ENCODE results near the gene INO80C.

Gene INO80C

GRCh38 chr18:35513181-35513936, 15.6 kb upstream of the INO80C start:
- DNase-seq (ENCODE audit: low spot score) = peak; percentile 18

DNA sequence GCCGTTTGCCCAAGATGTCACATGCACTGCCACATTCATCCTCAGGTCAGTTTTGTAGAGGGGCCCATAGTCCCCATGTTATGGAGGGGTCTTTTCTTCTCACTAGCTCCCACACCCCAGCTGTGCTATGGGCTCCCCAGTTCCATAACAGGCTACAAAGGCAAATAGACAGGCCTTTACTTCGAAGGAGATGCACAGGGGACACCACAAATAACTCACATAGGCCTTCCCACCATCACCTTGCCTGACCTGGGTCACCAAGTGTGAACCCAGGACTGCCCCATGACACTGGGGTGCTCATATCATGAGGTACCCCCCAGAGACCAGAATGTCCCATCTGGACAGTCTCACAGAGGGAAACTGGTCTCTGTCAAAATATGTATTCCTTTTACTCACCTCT, 15.0 kb upstream of the INO80C start:
- DNase-seq (ENCODE audit: low spot score) = no peak

DNA sequence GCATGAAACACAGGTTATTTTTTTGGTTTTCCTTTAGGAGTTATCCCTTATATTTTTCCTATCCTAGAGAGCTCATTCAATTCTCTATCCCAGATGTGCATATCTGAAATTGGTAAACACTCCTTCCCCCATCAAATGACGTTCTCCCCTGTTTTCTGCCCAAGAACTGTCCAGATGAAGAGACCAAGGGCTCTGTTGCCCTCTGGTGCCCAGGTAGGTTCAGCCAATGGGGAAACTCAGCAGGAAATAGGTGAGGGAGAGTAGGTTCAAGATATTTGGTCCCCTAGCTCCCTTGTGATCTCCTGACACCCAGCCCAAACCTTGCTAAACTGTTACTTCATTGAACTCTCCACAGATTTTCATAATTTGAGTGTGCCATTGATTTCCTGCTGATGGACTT, 14.1 kb upstream of the INO80C start:
- DNase-seq (ENCODE audit: low spot score) = no peak

DNA sequence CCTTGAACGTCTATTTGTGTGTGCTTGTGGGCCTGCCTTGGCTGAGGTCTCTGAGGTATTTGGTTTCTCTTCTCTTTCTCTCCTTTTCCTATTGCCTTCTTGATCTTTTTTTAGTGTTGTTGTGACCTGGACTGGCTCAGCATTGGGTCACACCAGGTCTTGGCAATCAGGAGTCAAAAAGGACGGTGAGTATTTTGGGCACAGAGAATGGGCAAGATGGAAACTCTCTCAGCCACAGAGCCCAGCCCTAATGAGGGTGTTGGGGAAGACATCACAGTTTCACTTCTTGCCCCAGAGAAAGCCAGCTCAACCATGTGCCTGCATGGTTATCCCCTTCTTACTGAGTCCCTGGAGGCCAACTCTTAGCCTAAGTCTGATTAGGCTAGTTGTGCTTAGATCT, 13.7 kb upstream of the INO80C start:
- no peak for DNase-seq (ENCODE audit: low spot score)

GRCh38 chr18:35510076-35510651, 12.4 kb upstream of the INO80C start:
- DNase-seq (ENCODE audit: low spot score) = no peak

- DNase-seq (ENCODE audit: low spot score) = no peak
Observed at GRCh38 chr18:35508746-35509338, 11.1 kb upstream of the INO80C start.

GRCh38 chr18:35508030-35508429, 10.3 kb upstream of the INO80C start:
- DNase-seq (ENCODE audit: low spot score) = no peak

- no peak for DNase-seq (ENCODE audit: low spot score)
Observed at GRCh38 chr18:35507623-35508022, 9.9 kb upstream of the INO80C start.

DNA sequence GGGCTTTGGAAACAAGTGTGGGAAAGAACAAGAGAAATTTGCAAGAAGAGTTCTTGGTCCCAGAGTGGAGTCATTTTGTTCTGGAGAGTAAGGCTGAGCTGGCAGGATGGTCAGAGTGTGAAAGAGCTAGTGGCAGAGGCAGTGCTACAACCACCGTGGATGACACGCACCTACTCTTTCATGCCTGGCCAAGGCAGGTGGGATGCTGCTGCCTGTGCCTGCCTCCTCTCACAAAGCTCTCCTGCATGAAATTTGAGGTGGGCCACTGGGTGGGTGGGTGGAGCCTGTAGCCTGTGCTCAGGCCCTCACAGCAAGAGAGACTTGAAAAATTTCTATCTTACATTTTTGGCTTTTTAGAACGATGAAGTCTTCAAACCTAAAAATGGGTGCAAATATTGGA, 9.4 kb upstream of the INO80C start:
- no peak for DNase-seq (ENCODE audit: low spot score)

GRCh38 chr18:35506024-35506712, 8.4 kb upstream of the INO80C start:
- no peak for DNase-seq (ENCODE audit: low spot score)

DNA sequence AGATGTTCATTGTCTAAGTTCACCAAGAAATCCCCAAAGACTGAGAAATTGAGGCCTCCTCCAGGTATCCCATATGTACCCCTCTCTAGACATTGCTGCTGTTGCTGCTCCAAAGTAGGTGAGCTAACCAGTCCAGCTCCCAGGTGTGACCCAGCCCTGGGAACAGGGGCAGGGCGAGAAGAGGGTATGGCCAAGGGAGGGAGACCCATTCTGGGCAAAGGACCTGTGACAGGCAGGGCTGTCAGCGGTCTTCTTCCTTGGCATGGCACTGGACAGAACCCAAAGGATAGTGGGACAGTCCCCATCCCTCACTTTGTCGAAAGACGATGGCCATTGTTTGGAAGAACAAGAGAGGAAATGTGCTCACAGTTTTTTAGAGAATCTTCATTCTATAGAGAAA, 7.2 kb upstream of the INO80C start:
- DNase-seq (ENCODE audit: low spot score) = no peak

DNA sequence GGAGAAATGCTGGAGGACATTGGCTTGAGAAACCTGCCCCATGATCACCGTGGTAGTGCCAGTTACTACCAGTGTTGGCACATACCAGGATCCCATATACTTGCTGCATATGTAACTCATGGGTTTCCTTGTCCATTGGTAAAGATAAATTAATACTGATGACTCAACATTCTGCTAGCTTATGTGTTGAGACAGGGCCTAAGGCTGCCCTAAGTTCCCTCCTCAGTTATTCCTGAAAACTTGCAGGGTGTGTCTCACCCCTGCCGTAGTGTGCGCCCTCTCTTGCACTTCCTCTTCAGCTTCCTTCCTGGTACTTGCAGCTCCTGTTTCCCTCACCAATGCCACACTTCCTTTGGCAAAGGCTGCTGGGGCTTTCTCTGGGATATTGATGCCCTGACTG, 4.3 kb upstream of the INO80C start:
- no peak for DNase-seq (ENCODE audit: low spot score)

- DNase-seq (ENCODE audit: low spot score) = no peak
Observed at GRCh38 chr18:35501369-35501768, 3.6 kb upstream of the INO80C start.

DNA sequence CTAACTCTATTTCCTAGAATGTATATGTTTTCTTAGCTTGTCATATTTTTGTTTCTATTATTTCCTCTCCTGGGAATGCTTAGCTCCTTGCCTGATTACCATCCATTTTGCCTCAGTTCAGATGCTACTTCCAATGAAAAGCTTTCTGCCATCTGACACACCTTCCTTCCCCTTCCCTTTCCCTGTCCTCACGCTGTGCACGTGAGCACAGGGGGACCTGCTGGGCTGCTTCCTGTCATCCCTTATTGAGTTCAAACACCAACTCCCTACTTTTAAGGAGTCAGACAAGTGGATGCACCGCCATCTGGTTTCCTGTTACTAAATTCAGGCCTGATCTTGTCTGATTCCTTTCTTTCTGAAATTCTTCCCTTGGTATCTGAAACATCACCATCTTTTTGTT, 2.4 kb upstream of the INO80C start:
- no peak for DNase-seq (ENCODE audit: low spot score)

DNA sequence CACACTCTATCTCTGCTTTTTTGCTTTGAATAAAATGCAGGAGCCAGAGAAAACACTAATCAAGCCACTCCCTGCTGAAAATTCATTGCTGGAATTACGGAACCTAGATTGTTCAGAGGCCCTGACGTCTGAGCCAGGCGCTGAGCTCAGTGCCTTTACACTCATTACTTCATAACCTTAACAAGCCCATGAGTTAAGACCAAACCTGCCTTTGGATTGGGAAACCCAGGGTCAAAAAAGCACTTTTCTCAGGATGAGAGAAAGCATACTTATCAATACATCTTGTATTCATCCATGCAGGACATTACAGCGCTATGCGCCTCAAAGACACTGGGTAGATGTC, 762 bp downstream of the INO80C start:
- DNase-seq (ENCODE audit: low spot score) = no peak

- no peak for DNase-seq (ENCODE audit: low spot score)
Observed at GRCh38 chr18:35495536-35496314, 2.0 kb downstream of the INO80C start.

- no peak for DNase-seq (ENCODE audit: low spot score)
Observed at GRCh38 chr18:35494251-35495220, 3.2 kb downstream of the INO80C start.

DNA sequence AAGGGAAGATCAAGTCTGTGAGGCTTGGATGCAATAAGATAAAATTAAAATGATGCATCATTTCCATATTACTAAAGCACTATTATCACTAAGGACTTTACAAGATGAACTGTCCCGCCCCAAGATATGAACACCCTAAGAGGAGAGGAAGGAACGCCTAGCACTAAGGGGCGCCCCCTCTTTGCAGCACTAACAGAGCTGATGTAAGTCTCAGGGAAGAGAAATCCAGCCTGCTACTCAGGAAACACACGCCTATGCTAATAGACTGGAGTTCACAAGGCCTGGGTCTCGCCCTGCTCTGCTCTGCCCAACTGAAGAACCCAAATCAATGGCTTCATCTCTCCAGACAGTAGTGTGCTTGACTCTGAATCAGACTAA, 6.1 kb downstream of the INO80C start:
- no peak for DNase-seq (ENCODE audit: low spot score)

DNA sequence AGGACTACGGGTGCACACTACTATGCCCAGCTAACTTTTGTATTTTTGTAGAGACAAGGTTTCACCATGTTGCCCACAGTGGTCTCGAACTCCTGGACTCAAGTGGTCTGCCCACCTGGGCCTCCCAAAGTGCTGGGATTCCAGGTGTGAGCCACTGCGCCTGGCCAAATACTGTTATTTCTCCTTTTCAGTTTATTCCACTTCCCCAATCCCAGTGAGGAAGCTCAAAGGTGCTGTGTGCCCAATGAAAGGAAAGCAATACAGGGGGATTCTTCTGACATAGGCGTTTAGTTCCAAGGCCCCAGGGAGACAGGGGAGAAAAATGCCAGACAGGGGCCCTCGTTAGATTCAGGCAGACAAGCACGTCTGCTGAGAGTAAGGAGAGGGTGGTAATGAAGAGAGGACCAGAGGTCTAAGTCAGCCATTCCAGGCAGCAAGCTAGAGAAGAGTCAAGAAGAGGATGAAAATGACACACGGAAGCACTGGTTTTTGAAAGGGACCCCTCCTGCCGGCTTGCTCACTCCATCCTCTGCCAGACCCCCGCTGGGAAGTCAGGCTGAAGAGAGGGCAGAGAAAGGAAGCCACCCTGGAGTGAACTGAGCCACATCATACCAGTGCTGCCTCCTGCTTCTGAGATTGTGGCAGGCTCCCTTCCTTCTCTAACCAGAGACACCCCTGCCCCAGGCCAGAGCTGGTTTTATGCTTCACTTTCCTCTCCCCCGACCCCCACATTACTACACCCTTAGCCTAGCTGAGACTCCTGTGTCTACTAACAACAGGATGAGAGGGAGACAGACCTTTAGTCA, 6.7 kb downstream of the INO80C start:
- DNase-seq (ENCODE audit: low spot score) = no peak

GRCh38 chr18:35489913-35490490, 7.8 kb downstream of the INO80C start:
- no peak for DNase-seq (ENCODE audit: low spot score)
